HG03097 (cell line): Measurements from ENCODE around the gene NELL1.

Source experiments
- ATAC-seq: cut with Tn5 transposase; IDR thresholded peaks from one replicate; pipeline ENCODE4 v1.9.1; 2021; ENCODE audit not compliant: unreplicated experiment, low FRiP score

Gene NELL1

GRCh38 chr11:21514316-21514715 is 844.9 kb downstream of the NELL1 start:
- ATAC-seq = no peak

DNA sequence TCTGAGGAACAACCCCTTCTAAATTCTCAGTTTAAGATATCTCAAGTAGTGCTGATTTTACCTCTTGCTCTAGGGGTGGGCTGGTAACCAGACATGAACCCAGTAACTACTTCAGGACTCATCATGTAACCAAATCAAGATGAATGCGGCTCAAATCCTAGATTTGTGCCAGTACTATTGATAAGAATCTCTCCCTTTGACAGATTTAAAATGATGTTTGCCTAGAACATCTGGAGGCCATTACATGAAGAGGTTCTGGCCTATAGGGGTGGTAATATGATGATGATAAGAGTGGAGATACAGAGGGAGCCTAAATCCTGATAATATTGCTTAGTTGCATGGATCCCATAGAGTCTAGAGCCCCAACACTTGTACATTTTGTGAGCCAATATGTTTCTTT is 850.9 kb downstream of the NELL1 start:
- no peak for ATAC-seq

- no peak for ATAC-seq
Measured at GRCh38 chr11:21529187-21529586, 859.8 kb downstream of the NELL1 start.

GRCh38 chr11:21534288-21534687 is 864.9 kb downstream of the NELL1 start:
- no peak for ATAC-seq

DNA sequence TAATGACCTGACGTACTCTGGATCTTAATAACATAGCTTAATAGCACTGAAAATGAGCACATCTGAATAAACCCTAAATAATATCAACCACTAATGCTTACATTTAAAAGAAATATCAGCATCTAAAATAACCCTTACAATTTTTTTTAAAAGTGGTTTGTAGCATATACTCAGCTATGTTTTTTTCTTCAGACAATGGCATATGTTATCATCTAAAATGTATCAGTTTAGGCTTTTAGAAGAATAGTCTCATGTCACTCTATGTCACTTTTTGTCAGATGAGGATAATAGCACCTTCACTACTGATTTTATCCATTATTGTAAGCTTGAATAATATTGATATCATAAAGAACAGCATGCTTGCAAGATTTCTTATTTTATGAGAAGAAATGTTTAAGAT is 868.6 kb downstream of the NELL1 start:
- no peak for ATAC-seq

GRCh38 chr11:21541187-21541751 is 871.9 kb downstream of the NELL1 start:
- ATAC-seq = no peak

DNA sequence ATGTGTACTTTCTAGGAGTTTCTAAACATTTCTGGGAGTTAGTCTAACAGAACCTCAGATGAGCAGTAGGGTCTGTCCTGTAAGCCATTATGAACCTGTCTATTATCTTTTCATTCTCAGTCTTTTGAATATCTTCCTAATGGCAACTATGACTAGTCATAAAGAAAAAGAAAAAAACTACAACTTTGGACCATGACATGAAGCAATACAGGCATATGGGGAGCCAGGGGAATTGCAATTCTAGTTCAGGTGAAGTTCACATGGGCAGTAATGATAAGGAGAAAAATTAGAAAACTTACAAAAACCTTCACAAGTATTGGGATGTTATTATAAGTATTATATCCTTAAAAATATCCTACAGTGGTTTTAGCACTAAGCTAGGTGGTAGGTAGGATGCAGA is 874.5 kb downstream of the NELL1 start:
- ATAC-seq = no peak

DNA sequence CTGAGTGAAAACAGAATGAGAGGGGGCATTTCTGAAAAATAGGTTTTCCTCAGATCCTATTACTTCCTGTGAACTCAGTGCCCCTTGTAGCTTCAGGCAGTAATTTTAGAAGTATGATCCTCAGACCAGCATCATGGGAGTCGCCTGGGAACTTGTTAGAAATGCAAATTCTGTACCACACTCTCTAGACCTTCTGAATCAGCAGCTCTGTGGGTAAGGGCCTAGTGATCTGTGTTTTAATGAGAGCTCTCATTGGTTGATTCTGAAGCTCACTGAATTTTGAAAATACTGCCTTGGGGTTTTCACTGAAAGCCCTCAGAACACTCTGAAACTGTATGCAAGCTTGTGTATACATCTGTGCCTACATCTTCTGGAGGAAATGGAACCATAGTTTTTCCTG is 876.3 kb downstream of the NELL1 start:
- no peak for ATAC-seq

DNA sequence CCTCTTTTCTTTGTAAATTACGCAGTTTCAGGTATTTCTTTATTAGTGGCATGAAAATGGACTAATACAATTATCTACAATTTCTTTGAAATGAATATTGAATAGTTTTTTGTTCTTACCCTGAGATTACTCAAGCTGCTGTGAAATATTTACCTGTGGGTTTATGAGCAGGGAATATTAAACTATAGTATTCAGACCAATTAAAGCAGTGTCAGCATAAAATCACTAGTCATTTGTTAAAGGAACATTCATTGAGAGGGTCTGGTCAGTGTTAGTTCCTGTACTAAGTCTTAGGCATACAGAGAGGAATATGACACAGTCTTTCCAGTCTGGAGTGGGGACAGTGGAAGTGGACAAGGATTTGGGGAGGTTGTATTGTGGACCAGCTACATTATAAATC is 877.3 kb downstream of the NELL1 start:
- no peak for ATAC-seq

- no peak for ATAC-seq
Measured at GRCh38 chr11:21552911-21553310, 883.5 kb downstream of the NELL1 start.

GRCh38 chr11:21553795-21554194 is 884.4 kb downstream of the NELL1 start:
- no peak for ATAC-seq

GRCh38 chr11:21554284-21554683 is 884.9 kb downstream of the NELL1 start:
- no peak for ATAC-seq

DNA sequence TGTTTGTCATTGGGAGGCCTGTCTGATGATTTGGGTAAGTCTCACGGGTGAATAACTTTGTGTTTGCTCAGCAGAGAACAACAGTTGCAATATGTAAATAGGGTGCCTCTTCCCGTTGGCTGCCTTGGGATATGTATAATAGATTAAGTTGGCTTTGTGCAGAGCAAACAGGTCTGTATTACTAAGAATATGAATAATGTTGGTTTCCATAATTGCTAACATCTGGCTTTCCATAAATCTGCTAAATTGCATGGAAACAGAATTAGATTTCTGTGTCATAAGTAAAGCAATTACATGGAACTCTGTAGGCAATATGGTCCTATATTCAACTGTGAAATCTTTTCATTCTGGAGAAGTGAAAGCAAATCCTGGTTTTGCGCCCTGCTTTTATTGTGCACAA is 887.5 kb downstream of the NELL1 start:
- ATAC-seq = no peak

GRCh38 chr11:21560466-21560975 is 891.1 kb downstream of the NELL1 start:
- no peak for ATAC-seq

DNA sequence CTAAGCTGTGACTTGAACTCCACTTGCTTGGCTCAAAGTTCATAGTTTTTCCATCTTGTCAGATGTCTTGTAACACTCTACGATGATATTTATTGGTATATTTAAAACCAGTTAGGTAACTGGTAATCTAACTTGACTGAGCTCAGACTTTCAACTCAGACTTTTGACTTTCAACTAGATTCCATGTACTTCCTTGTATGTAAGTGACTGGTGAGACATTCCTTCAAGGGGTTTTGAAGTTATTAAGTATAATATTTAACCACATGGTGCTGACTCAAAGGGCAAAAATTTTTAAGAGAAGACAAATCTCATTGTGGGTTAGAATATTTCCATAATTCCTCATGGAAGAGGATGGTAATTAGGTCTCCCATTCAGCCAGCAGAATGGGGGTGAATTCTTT is 892.2 kb downstream of the NELL1 start:
- ATAC-seq = no peak

- ATAC-seq = no peak
Measured at GRCh38 chr11:21564095-21564494, 894.7 kb downstream of the NELL1 start.

DNA sequence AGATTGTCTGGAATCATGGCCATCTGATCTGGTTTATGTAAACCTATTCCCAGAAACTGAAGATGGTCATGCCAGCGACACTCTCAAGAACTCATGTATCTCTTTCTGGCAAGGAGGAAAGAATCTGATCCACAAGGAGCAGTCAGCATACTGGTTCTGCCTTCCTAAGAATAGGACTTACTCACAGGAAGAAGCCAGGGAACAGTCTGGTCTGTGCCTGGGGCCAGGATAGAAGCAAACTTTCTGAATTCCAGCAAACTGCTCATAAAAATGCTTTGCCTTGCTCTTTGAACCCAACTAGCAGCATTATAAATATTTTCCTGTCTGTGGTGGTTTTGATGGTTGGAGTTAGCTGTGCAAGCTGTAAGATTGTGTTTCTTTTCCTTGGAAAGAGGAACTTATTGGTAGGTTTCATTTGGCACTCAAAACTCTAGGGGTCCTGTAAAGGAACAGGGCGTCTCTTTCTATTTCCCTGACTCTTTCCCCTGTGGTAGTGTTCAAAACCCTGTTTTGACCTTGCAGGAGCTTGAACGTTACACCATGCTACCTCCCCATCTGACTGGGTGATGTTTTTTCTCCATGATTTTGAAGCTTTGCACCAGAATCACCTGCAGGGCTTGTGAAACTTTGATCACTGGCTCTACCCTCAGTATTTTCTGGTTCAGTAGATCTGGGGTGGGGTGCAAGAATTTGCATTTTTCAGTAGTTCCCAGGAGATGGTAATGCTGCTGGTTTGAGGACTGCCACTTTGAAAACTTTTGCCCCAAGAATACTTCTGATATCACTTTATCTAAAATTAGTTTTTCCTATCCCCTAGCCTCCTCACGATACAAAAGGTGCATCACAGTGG is 895.7 kb downstream of the NELL1 start:
- ATAC-seq = no peak

DNA sequence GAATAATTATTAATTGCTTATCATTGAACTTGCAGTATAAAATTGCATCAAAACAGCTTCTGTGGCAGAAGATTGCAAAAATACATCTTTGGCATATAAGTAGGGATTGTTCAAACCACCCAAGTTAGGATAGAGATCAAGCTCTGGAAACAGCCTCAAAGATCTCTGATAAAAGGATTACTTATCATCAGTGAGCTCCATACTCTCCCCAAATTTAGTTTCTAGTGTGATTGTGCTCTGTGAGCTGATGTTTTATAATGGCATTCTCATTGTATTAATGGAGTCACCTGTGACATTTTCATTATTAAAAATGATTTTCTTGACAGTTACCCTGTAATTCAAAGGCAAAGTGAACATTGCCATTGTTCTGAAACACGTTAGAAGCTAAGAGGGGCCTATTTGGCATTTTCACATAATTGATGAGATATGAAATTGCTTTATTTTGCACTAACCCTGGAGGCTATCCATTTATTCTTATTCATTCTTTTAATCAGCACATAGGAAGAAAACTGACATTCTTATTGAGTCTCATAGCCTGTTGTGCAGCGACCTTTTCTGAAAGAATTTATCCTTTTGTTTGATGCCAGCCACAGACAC is 897.2 kb downstream of the NELL1 start:
- no peak for ATAC-seq

GRCh38 chr11:21567645-21568290 is 898.4 kb downstream of the NELL1 start:
- no peak for ATAC-seq

GRCh38 chr11:21572210-21572609 is 902.8 kb downstream of the NELL1 start:
- ATAC-seq = no peak

GRCh38 chr11:21582791-21583190 is 913.4 kb downstream of the NELL1 start:
- ATAC-seq = no peak
